H54 (cell line): ENCODE measurements around the gene PSRC1.

Source experiments
- DNase-seq: peaks from one replicate; pipeline ENCODE4 v3.0.0; 2011; ENCODE audit warnings: low spot score, mixed read lengths; ENCODE audit not compliant: insufficient read length
- FAIRE-seq: peaks from 3 replicates; lab custom pipeline; 2011; peaks lifted over from hg19 to GRCh38; lab: Jason Lieb, UNC
- POLR2A ChIP-seq: IDR thresholded peaks from 2 replicates; pipeline ENCODE4 v1.6.1; 2011; ENCODE audit warnings: low read depth, mild to moderate bottlenecking, low read length

The PSRC1 gene

DNA sequence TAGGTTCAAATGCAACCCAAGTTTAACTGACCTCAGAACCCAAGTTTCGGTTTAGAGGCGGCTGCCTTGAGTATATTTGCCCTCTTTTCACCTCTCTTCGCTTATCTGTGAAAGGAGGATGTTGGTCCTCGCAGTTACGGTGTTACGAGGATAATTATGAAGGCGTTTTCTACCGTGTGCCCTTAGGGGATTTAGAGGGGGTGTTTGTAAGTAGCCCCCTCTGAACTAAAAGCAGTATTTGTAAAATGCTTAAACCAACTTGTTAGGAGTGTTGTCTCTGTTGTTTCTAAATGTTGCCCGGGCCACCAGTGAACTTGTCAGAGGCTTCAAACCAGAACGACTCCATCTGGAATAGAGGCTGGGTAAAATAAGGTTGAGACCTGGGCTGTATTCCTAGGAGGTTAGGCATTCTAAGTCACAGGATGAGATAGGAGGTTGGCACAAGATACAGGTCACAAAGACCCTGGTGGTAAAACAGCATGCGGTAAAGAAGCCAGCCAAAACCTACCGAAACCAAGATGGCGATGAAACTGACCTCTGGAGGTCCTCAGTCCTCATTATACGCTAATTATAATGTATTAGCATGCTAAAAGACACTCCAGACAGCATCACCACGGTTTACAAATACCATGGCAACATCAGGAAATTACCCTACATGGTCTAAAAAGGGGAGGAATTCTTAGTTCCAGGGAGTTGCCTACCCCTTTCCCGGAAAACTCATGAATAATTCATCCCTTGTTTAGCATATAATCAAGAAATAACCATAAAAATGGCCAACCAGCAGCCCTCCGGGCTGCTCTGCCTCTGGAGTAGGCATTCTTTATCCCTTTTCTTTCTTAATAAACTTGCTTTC is 1.0 kb upstream of the PSRC1 start:
- no peak for TF ChIP-seq POLR2A
- FAIRE-seq (no peak), DNase-seq (no peak)

DNA sequence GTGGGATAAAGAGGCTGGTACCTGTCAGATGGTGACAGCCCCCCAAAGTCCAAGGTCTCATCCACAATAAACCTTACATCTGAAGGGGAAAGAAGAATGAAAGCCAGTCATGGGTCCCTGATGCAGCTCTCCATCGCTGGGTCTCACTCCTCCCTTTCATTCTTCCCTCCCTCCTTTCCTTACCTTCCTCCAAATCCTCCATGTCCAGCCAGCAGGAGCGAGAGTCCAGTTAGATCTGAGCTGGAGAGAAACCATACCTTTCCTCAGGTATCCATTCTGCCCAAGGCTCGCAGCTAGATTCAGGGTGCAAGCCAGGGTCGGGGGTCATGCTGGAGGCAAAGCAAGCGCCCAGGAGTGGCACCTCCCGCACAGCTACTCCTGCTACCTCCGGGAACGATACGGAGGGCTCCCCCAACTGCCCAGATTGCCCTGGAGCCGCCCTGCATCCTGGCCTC is 421 bp downstream of the PSRC1 start:
- DNase-seq = peak; percentile 50
- no peak for FAIRE-seq
- TF ChIP-seq POLR2A = no peak

DNA sequence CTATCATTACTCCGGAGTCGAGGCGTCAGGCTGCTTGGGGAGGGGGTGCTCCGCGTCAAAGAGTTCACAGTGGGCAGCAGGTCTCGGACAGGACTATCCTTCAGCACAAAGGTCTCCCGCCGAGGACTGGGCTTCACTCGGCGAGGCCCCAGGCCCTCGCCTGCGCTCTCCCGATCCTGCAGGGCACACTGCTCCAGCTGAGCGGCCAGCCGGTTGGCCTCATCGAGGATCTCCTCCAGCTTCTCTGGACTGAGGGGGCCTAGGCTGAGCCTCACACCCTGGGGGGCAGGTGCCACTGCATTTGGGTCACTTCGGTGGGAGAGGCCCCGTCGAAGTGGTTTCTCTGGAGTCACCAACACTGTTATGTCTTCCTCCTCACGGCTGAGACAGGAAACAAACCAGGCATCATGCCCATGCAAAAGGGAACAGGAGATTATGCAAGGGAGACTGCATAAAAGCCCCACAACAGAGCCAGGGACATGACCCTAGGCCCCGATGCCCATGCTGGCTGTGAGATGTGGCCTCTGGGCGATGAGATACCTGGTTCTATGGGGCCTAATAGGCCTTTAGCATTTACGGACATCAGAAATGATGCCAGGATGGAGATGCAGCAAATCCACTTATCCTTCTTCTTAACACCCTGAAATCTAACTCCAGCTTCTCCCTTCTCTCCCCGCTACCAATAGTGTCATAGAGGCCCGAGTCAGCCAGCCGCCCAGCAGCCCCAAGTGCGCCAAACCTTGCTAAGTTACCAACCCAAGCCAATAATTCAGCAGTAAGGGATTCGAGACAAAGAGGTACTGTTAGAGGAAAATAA is 1.1 kb downstream of the PSRC1 start:
- FAIRE-seq = no peak

DNA sequence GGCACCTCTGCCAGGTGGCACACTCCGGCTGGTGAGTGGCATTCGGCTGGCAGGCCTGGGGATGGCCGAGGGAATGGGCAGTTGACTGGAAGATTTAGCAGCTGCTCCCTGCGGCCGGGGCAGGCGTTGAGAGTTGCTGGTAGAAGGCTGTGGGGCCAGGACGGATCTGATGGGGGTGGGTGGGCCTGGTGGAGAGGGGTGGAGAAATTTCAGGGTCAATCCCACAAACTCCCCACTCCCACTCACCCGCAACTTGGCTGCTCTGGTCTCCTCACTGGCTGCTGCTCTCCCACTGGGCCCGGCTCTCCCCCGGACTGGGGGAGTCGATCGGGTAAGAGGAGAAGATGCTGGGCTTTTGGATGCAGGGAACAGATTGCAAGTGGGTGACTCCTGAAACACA is 2.1 kb downstream of the PSRC1 start:
- no peak for TF ChIP-seq POLR2A
- FAIRE-seq (no peak), DNase-seq (no peak)

More for the DNA sequence above, 1.1 kb downstream of the PSRC1 start:
- no peak for DNase-seq
- TF ChIP-seq POLR2A = no peak

DNA sequence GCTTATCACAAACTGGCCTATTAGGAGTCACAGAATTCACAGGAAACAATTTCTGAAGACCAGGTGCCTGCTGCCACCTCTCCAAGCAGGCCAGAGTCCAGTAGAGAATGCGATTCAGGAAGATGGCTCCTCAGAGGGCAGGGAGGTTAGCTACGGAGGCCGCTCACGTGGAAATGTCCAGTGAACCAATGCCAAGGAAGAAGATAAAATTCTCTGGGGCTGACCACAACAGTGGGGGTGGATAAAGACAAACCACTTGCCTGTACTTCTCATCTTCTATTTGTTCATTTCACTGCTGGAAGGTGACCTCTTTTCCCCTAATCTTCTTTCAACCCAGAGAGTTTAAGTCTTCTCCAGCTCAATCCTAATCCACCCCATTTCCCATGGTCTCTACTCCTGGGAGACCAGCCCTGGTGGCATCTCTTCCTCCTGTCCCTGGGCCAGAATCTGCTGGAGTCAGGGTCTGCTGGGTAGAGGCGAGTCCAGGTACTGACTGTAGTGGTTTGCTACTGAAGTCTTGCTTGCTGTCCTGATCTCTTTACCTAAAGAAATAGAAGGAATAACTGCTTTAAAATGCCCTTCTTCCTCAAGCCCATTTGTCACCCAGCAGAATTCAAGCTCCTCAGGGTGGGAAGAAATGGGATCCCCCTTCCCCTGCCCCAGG is 3.2 kb downstream of the PSRC1 start:
- no peak for TF ChIP-seq POLR2A
- FAIRE-seq (no peak), DNase-seq (no peak)

DNA sequence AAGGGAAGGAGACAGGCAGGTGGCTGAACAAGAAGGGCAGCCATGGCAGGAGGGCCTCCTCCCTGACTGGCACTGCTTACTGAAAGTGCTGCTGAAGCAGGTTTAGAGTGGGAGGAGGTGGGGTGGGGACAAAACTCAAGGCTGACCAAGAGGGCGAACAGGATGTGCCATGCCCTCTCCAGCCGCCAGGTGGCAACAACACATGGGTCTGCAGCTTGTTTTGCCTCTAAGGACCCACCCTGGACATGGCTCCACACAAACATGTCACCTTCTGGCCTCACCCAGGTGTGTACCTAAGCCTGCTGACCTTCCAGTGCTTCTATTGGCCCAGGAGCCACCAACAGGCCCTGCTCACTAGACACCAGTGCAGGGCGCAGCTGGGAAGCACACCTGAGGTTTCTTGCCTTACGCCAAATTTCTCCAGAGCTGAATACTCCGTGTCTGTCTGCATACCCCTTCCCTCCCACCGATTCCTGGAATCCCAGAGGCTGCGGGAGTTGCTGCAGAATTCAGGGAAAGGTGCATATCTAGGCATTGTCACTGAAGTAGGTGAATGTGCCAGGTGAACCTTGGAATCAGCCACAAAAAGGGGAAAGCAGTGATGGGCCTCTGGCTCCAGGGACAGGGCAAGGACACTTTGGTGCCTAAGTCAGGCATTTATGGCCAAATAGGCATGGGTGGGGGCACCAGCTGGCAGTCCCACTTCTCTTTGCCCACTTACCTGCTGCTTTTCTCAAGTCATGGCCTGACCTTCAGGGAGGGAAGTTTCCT is 5.3 kb downstream of the PSRC1 start:
- FAIRE-seq (peak; percentile 58), DNase-seq (peak; percentile 70)
- no peak for TF ChIP-seq POLR2A

DNA sequence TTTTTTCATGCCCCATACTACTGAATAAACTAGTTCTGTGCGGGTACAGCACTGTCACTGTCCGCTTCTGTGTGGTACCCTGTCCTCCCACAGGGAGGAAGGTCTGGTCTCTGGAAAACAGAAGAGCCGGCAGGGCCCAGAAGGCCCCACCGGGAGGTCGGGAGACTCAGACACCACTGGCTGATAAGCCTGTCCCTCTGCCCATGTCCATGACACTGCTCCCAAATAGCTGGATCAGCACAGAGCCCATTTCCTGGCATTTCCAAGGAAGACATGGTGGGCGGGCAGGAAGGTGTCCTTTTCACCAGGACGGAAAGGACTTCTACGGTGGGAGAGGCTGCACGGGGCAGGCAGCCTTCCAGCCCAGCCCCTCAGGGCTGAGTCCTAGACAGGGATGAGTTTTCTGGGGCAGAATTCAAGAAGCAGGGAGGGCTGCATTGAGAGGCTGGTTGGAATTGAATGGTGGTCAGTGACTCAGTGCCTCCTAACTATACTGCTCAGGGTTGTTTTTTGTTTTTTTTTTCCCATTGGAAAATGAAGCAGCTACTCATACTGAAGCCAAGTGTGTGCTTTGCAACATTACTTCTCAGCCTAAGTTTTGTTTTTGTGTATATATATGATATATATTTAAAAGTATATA is 7.1 kb downstream of the PSRC1 start:
- TF ChIP-seq POLR2A = no peak
- DNase-seq (no peak), FAIRE-seq (no peak)

DNA sequence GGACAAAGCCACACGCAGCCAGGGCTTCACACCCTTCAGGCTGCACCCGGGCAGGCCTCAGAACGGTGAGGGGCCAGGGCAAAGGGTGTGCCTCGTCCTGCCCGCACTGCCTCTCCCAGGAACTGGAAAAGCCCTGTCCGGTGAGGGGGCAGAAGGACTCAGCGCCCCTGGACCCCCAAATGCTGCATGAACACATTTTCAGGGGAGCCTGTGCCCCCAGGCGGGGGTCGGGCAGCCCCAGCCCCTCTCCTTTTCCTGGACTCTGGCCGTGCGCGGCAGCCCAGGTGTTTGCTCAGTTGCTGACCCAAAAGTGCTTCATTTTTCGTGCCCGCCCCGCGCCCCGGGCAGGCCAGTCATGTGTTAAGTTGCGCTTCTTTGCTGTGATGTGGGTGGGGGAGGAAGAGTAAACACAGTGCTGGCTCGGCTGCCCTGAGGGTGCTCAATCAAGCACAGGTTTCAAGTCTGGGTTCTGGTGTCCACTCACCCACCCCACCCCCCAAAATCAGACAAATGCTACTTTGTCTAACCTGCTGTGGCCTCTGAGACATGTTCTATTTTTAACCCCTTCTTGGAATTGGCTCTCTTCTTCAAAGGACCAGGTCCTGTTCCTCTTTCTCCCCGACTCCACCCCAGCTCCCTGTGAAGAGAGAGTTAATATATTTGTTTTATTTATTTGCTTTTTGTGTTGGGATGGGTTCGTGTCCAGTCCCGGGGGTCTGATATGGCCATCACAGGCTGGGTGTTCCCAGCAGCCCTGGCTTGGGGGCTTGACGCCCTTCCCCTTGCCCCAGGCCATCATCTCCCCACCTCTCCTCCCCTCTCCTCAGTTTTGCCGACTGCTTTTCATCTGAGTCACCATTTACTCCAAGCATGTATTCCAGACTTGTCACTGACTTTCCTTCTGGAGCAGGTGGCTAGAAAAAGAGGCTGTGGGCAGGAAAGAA is 8.1 kb downstream of the PSRC1 start:
- no peak for TF ChIP-seq POLR2A
- DNase-seq (peak; percentile 72), FAIRE-seq (peak; percentile 6)

DNA sequence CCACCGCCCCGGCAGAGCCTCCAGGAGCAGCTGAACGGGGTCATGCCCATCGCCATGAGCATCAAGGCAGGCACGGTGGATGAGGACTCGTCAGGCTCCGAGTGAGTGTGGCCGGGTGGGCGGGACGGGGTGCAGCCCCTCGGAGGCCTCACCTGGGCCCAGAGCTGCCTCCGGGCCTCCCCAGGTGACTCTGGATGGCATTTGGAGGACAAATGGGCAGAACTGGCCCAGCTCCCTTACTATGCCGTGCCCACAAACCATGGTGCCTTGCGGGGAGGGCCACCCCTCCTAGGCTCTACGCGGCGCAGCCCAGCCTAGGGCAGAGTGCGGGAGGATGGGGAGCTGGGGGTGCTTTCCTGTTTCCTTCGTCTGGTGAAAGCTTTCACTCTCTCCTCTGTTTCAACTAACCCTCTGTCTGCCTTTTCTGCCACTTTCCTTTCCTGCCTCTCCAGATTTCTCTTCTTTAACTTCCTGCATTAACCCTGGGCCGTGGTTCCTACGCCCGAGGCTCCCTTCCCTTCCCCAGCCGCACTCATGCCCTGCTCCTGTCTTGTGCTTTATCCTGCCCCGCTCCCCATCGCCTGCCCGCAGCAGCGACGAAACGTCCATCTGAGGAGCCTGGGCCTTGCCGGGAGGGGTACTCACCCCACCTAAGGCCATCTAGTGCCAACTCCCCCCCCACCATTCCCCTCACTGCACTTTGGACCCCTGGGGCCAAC is 9.2 kb downstream of the PSRC1 start:
- DNase-seq (no peak), FAIRE-seq (no peak)
- TF ChIP-seq POLR2A = no peak

DNA sequence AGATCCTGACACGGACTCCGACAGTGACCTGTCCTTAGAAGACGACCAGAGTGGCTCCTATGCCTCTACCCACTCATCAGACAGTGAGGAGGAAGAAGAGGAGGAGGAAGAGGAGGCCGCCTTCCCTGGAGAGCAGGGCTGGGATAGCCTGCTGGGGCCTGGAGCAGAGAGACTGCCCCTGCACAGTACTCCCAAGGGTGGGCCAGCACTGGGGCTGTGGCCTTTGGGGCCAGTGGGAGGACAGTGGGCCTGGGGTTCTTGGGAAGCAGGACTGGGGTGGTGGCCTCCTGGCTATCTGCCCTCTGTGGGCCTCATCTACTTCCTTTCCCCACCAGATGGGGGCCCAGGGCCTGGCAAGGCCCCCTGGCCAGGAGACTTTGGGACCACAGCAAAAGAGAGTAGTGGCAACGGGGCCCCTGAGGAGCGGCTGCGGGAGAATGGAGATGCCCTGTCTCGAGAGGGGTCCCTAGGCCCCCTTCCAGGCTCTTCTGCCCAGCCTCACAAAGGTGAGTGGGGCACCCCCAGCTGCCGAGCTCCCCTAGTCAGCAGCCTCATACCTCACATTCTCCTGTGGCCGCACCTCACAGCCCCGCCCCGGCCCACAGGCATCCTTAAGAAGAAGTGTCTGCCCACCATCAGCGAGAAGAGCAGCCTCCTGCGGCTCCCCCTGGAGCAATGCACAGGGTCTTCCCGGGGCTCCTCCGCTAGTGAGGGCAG is 10.0 kb downstream of the PSRC1 start:
- FAIRE-seq (no peak), DNase-seq (no peak)
- no peak for TF ChIP-seq POLR2A
